HEK293 (cell line): ENCODE data around the gene PPP1R9B.

ENCODE experiments used
- CTCF ChIA-PET: fragments of 350-600 bp; formaldehyde crosslinking; extraction: SDS; loops from one replicate; lab custom pipeline; 2021; ENCODE audit warnings: antibody characterized with exemption; lab: Yijun Ruan, JAX
- POLR2A ChIA-PET: fragments of 300-600 bp; formaldehyde crosslinking; extraction: SDS; loops from one replicate; lab custom pipeline; 2020; ENCODE audit warnings: antibody characterized with exemption, inconsistent platforms; lab: Yijun Ruan, JAX
- H3K27ac ChIP-seq: fragments of 200-500 bp; sonication (Bioruptor generic); 2 replicates; pipeline ENCODE4 v1.5.1; 2014; ENCODE audit warnings: low read depth, low read length, control low read depth, inconsistent platforms; ENCODE audit errors: extremely low read depth
- H3K36me3 ChIP-seq, 2 experiments: fragments of 200-500 bp in 1 of 2; sonication (Bioruptor generic) in 1 of 2; 1 replicate in 1 of 2; 2 replicates in 1 of 2; pipeline ENCODE4 v1.5.1; 2014 to 2017; ENCODE audit warnings: inconsistent platforms in 2 of 2, low read length in 2 of 2; ENCODE audit not compliant: control insufficient read depth in 2 of 2, insufficient read depth in 1 of 2
- H3K4me1 ChIP-seq: fragments of 200-500 bp; sonication (Bioruptor generic); 2 replicates; pipeline ENCODE4 v1.5.1; 2014; ENCODE audit warnings: mild to moderate bottlenecking, low read length, inconsistent platforms; ENCODE audit not compliant: control insufficient read depth, insufficient read depth
- H3K4me3 ChIP-seq: 2 replicates; pipeline ENCODE4 v1.5.1; 2011; ENCODE audit warnings: low read depth, mild to moderate bottlenecking, control low read depth, low read length, moderate library complexity
- H3K9me3 ChIP-seq: fragments of 200-500 bp; sonication (Bioruptor generic); 2 replicates; pipeline ENCODE4 v1.5.1; 2014; ENCODE audit warnings: low read depth, low read length, inconsistent platforms; ENCODE audit not compliant: control insufficient read depth, insufficient read depth
- CTCF ChIP-seq: fragments of 450-650 bp; formaldehyde crosslinking; IDR thresholded peaks from 2 replicates; pipeline ENCODE4 v1.5.1; 2016; ENCODE audit warnings: missing biosample characterization, missing genetic modification characterization
- EGR2 ChIP-seq: fragments of 450-650 bp; formaldehyde crosslinking; IDR thresholded peaks from 2 replicates; pipeline ENCODE4 v1.5.1; 2016; ENCODE audit warnings: low read depth, missing biosample characterization, missing genetic modification characterization
- ELK4 ChIP-seq: IDR thresholded peaks from 2 replicates; pipeline ENCODE4 v1.6.1; 2011; ENCODE audit warnings: mild to moderate bottlenecking, low read depth, low read length, borderline replicate concordance
- GFI1B ChIP-seq: fragments of 450-650 bp; formaldehyde crosslinking; IDR thresholded peaks from 2 replicates; pipeline ENCODE4 v1.5.1; 2016; ENCODE audit warnings: missing biosample characterization, missing genetic modification characterization
- KLF10 ChIP-seq: fragments of 450-650 bp; IDR thresholded peaks from 2 replicates; pipeline ENCODE4 v1.5.1; 2018; ENCODE audit warnings: missing biosample characterization, mild to moderate bottlenecking, missing genetic modification characterization
- KLF8 ChIP-seq: fragments of 450-650 bp; formaldehyde crosslinking; IDR thresholded peaks from 2 replicates; pipeline ENCODE4 v1.5.1; 2016; ENCODE audit warnings: missing biosample characterization, missing genetic modification characterization
- TSHZ1 ChIP-seq: fragments of 450-650 bp; formaldehyde crosslinking; IDR thresholded peaks from 2 replicates; pipeline ENCODE4 v1.5.1; 2016; ENCODE audit warnings: missing biosample characterization, missing genetic modification characterization, borderline replicate concordance
- ZFP69B ChIP-seq: fragments of 450-650 bp; formaldehyde crosslinking; IDR thresholded peaks from 2 replicates; pipeline ENCODE4 v1.5.1; 2016; ENCODE audit warnings: missing biosample characterization, missing genetic modification characterization
- ZIC2 ChIP-seq: fragments of 450-650 bp; formaldehyde crosslinking; IDR thresholded peaks from 2 replicates; pipeline ENCODE4 v1.5.1; 2016; ENCODE audit warnings: missing biosample characterization, missing genetic modification characterization
- ZNF132 ChIP-seq: fragments of 450-650 bp; formaldehyde crosslinking; IDR thresholded peaks from 2 replicates; pipeline ENCODE4 v1.5.1; 2017; ENCODE audit warnings: missing biosample characterization, missing genetic modification characterization, borderline replicate concordance
- ZNF138 ChIP-seq: fragments of 450-650 bp; formaldehyde crosslinking; IDR thresholded peaks from 2 replicates; pipeline ENCODE4 v1.5.1; 2016; ENCODE audit warnings: missing biosample characterization, missing genetic modification characterization, borderline replicate concordance
- ZNF148 ChIP-seq: fragments of 450-650 bp; formaldehyde crosslinking; IDR thresholded peaks from 2 replicates; pipeline ENCODE4 v1.5.0; 2017; ENCODE audit warnings: missing biosample characterization, missing genetic modification characterization, borderline replicate concordance
- ZNF184 ChIP-seq: fragments of 450-650 bp; IDR thresholded peaks from 2 replicates; pipeline ENCODE4 v1.5.1; 2018; ENCODE audit warnings: missing biosample characterization, mild to moderate bottlenecking, missing genetic modification characterization
- ZNF223 ChIP-seq: fragments of 450-650 bp; formaldehyde crosslinking; IDR thresholded peaks from 2 replicates; pipeline ENCODE4 v1.5.1; 2016; ENCODE audit warnings: missing biosample characterization, missing genetic modification characterization
- ZNF26 ChIP-seq: fragments of 450-650 bp; formaldehyde crosslinking; IDR thresholded peaks from 2 replicates; pipeline ENCODE4 v1.5.1; 2016; ENCODE audit warnings: missing biosample characterization, missing genetic modification characterization
- ZNF302 ChIP-seq: fragments of 450-650 bp; formaldehyde crosslinking; IDR thresholded peaks from 2 replicates; pipeline ENCODE4 v1.5.1; 2016; ENCODE audit warnings: missing biosample characterization, missing genetic modification characterization, low read depth
- ZNF473 ChIP-seq: fragments of 450-650 bp; formaldehyde crosslinking; IDR thresholded peaks from 2 replicates; pipeline ENCODE4 v1.5.1; 2017; ENCODE audit warnings: missing biosample characterization, missing genetic modification characterization
- ZNF549 ChIP-seq: fragments of 450-650 bp; IDR thresholded peaks from 2 replicates; pipeline ENCODE4 v1.5.1; 2018; ENCODE audit warnings: missing biosample characterization, missing genetic modification characterization, mild to moderate bottlenecking, inconsistent platforms, moderate library complexity
- ZNF701 ChIP-seq: fragments of 450-650 bp; formaldehyde crosslinking; IDR thresholded peaks from 2 replicates; pipeline ENCODE4 v1.5.1; 2016; ENCODE audit warnings: missing biosample characterization, missing genetic modification characterization
- ZNF776 ChIP-seq: fragments of 450-650 bp; formaldehyde crosslinking; IDR thresholded peaks from 2 replicates; pipeline ENCODE4 v1.5.0; 2017; ENCODE audit warnings: missing biosample characterization, missing genetic modification characterization, borderline replicate concordance

Gene PPP1R9B

GRCh38 chr17:50111673-50112655, 38.5 kb downstream of the PPP1R9B start:
- Histone ChIP-seq H3K4me3 (no peak overlapping the region), H3K36me3 (peaks cover 0 to 41% of the 10 kb centered on the region in 2 experiments; a peak in 1 of 3 replicates), H3K27ac (no peak overlapping the region; the same call in 1 of the 2 replicates), H3K4me1 (no peaks in the 10 kb centered on the region), H3K9me3 (no peaks in the 10 kb centered on the region)
- TF ChIP-seq ZIC2 (tag by site-specific recombination) (no peak), CTCF (tag by site-specific recombination) (peak; percentile 36; the same call in 1 of the 2 replicates), ZNF701 (no peak)
- CTCF ChIA-PET, result interaction anchor here (0.6 to 4.8 kb wide), 8 partner anchors 11 to 159 kb away, joined by 3 to 42 read pairs (median 8); partner anchors contain the start of gene PDK2
- POLR2A ChIA-PET, result interaction anchor here (0.6 to 1.9 kb wide), 6 partner anchors 9 to 88 kb away, joined by 3 to 6 read pairs (median 4); partner anchors contain the start of gene PDK2

GRCh38 chr17:50110591-50111349, 39.7 kb downstream of the PPP1R9B start:
- H3K36me3 ChIP-seq, result peaks cover 6 to 49% of the 10 kb centered on the region in 2 experiments; a peak in 2 of 3 replicates
- no peak overlapping the region for H3K4me3 ChIP-seq
- POLR2A ChIA-PET, result no interaction called here
- no peak overlapping the region for H3K27ac ChIP-seq
- H3K4me1 ChIP-seq, result no peaks in the 10 kb centered on the region
- H3K9me3 ChIP-seq, result no peaks in the 10 kb centered on the region
- CTCF ChIA-PET, result interaction anchor here (0.8 to 1.9 kb wide), 3 partner anchors 16 to 51 kb away, joined by 3 to 18 read pairs (median 9); partner anchors contain the start of gene PDK2
- TF ChIP-seq TSHZ1 (tag by site-specific recombination) (no peak), ZNF138 (tag by site-specific recombination) (no peak), ZNF473 (tag by site-specific recombination) (no peak), ZNF26 (no peak), ZNF302 (tag by site-specific recombination) (no peak), ZFP69B (tag by site-specific recombination) (no peak), ZNF148 (tag by site-specific recombination) (no peak), KLF8 (tag by site-specific recombination) (no peak), ZNF776 (tag by site-specific recombination) (no peak), ZNF223 (tag by site-specific recombination) (no peak), ZNF549 (tag by site-specific recombination) (no peak), KLF10 (no peak), EGR2 (tag by site-specific recombination) (no peak), ELK4 (no peak), ZNF132 (tag by site-specific recombination) (no peak), GFI1B (no peak), ZNF184 (tag by site-specific recombination) (no peak)
